Cardiac muscle cell (in vitro differentiated cells and primary cell): Measurements from ENCODE around the gene KCP. TPM values are rescaled to one million over a fixed set of nuclear protein-coding genes. Genes with fewer than 3 reads are reported as not detected.

Experiments used
- DNase-seq, 2 donors: peaks; one replicate each; pipeline versions ENCODE4 v3.0.0 to v3.0.0-alpha.2; 2010 to 2017; ENCODE audit warnings: low read depth in 1 of 2, low spot score in 1 of 2
- H3K27ac ChIP-seq: fragments of 200-600 bp; sonication (generic); 2 replicates; pipeline ENCODE4 v1.5.1; 2016
- H3K27me3 ChIP-seq: fragments of 200-600 bp; sonication (generic); 2 replicates; pipeline ENCODE4 v1.6.0; 2016; ENCODE audit warnings: control low read depth
- H3K36me3 ChIP-seq: fragments of 200-600 bp; sonication (generic); 2 replicates; pipeline ENCODE4 v1.5.1; 2016; ENCODE audit warnings: control low read depth
- H3K4me1 ChIP-seq: fragments of 200-600 bp; sonication (generic); 2 replicates; pipeline ENCODE4 v1.8.1; 2017; ENCODE audit warnings: low read depth, mild to moderate bottlenecking, mixed run types
- H3K4me3 ChIP-seq: fragments of 200-600 bp; sonication (generic); 2 replicates; pipeline ENCODE4 v1.5.1; 2016; ENCODE audit warnings: mild to moderate bottlenecking
- H3K9me3 ChIP-seq: fragments of 200-600 bp; sonication (generic); 2 replicates; pipeline ENCODE4 v1.5.1; 2017; ENCODE audit warnings: low read depth, mild to moderate bottlenecking, control low read depth
- CTCF ChIP-seq: IDR thresholded peaks from 2 replicates; pipeline ENCODE4 v1.5.1; 2012; ENCODE audit warnings: low read depth, mild to moderate bottlenecking, low read length
- polyA plus RNA-seq: library from polyadenylated mRNA; unstranded; fragments of >200 nt; fragmentation: Nextera tagmentation; extraction: Ambion mirVana; gene quantifications from 2 replicates; pipeline ENCODE4 v1.2.1, GENCODE V29; 2016
- total RNA-seq: library from RNA; depleted of rRNA; stranded (reverse); fragments of >200 nt; gene quantifications from 2 replicates; pipeline ENCODE4 v1.2.3, GENCODE V29; 2016

Gene KCP
- total and polyA plus RNA-seq, 2 experiments from 2014 or later, result 1.2 to 1.6 TPM

GRCh38 chr7:128940494-128941322 lies 30.2 kb upstream of the KCP start:
- no peak overlapping the region for H3K4me3 ChIP-seq
- no peaks in the 10 kb centered on the region for H3K4me1 ChIP-seq
- H3K36me3 ChIP-seq, result no peaks in the 10 kb centered on the region
- H3K9me3 ChIP-seq, result no peaks in the 10 kb centered on the region
- H3K27ac ChIP-seq, result no peak overlapping the region
- DNase-seq, result no peak
- no peak for TF ChIP-seq CTCF
- H3K27me3 ChIP-seq, result peaks cover 67% of the 10 kb centered on the region

- H3K27me3 ChIP-seq, result peaks cover 74% of the 10 kb centered on the region
- H3K27ac ChIP-seq, result no peak overlapping the region
- no peak for DNase-seq
- H3K4me3 ChIP-seq, result no peak overlapping the region
- no peaks in the 10 kb centered on the region for H3K36me3 ChIP-seq
- TF ChIP-seq CTCF, result no peak
- H3K4me1 ChIP-seq, result no peaks in the 10 kb centered on the region
- H3K9me3 ChIP-seq, result no peaks in the 10 kb centered on the region
These were observed 29.4 kb upstream of the KCP start for GRCh38 chr7:128939861-128940410.

- H3K27me3 ChIP-seq, result peaks cover 81% of the 10 kb centered on the region
- no peak for DNase-seq
- H3K9me3 ChIP-seq, result no peaks in the 10 kb centered on the region
- no peak for TF ChIP-seq CTCF
- H3K4me1 ChIP-seq, result no peaks in the 10 kb centered on the region
- H3K4me3 ChIP-seq, result no peak overlapping the region
- H3K27ac ChIP-seq, result no peak overlapping the region
- no peaks in the 10 kb centered on the region for H3K36me3 ChIP-seq
These were observed 28.8 kb upstream of the KCP start for GRCh38 chr7:128939075-128939860.

DNA sequence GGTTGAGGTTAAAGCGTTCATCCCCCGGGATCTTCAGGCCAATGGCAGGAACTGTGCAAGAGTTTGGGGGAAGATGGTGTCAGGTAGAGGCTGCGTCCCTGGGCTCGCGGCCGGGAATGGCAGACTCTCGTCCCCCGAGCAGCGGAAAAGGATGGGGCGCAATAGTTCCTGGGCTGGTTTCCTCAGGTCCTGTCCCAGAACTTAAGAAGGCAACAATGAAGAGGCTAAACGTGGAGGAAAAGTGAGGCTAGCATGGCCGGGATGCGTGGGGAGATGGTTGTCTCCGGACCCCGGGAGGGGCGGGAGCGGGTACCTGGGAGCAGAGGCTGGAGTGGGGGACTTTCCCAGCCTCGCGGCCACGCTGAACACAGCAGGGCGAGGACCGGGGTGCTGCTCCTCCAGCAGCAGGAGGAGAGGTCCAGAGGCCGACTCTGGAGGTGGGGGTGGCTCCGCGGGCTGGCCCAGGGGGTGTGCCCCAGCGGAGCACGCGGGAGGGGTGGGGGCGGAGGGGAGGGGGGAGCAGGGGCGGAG lies 28.1 kb upstream of the KCP start:
- Histone ChIP-seq H3K4me1 (no peaks in the 10 kb centered on the region), H3K27ac (no peak overlapping the region), H3K4me3 (peak overlapping the region; percentile 39), H3K9me3 (no peaks in the 10 kb centered on the region), H3K36me3 (no peaks in the 10 kb centered on the region), H3K27me3 (peaks cover 81% of the 10 kb centered on the region)
- no peak for DNase-seq
- TF ChIP-seq CTCF, result no peak

GRCh38 chr7:128937647-128938543 lies 27.4 kb upstream of the KCP start, which contains the start of gene IRF5:
Gene IRF5, plus strand, starts transcription at chr7:128937927. Its CDS starts 4,155 bp downstream, at chr7:128942082.
- no peak for TF ChIP-seq CTCF
- H3K4me1 ChIP-seq, result no peaks in the 10 kb centered on the region
- peak in 1 of 2 donors; percentile 52 for DNase-seq
- no peaks in the 10 kb centered on the region for H3K36me3 ChIP-seq
- no peaks in the 10 kb centered on the region for H3K9me3 ChIP-seq
- H3K27me3 ChIP-seq, result peaks cover 85% of the 10 kb centered on the region
- peak within 1 kb of the TSS; percentile 39 for H3K4me3 ChIP-seq
- H3K27ac ChIP-seq, result no peak within 1 kb of the TSS
